Measurements from ENCODE around the gene REV1.
"Not testable (repeated sequence)": the region's sequence is repeated elsewhere in the genome, so short reads cannot be mapped to it uniquely, and the experiment has no call there.

DNA sequence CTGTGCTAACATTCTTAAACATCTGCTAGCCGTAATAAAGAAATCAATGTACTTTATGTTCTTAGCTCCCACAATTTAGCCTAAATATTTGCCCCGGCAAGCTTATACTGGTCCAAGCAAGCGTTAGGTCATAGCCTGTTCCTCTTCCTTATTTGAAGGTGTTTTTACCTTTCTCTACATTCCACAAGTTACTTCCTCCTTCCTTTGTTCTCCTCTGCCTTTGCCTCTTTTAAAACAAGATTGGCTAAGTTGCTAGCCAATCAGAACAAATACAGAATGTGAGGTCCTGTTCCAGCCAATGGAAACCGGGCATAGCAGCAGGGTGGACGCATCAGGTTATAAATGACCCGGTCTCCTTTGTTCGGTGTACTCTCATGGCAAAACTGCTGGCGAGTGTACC is 19.4 kb downstream of the REV1 start:
- TF ChIP-seq ZNF549 (tag by site-specific recombination; IDR thresholded peaks at IDR 0.05); ZNF433 (tag by site-specific recombination; IDR thresholded peaks at IDR 0.05; ENCODE audit: low read depth); MYNN (tag by site-specific recombination; IDR thresholded peaks at IDR 0.05; ENCODE audit: borderline replicate concordance); ZNF654 (tag by site-specific recombination; IDR thresholded peaks at IDR 0.05; ENCODE audit: low read depth); RBAK (tag by site-specific recombination; IDR thresholded peaks at IDR 0.05); TCF7L2 (IDR thresholded peaks at IDR 0.05; ENCODE audit: borderline replicate concordance, low read depth, low read length); ZBTB1 (tag by site-specific recombination; IDR thresholded peaks at IDR 0.05); ZNF837 (tag by site-specific recombination; IDR thresholded peaks at IDR 0.05); ZNF560 (tag by site-specific recombination; IDR thresholded peaks at IDR 0.05; ENCODE audit: borderline replicate concordance): not testable (repeated sequence)
- TF ChIP-seq, protein P1, sequence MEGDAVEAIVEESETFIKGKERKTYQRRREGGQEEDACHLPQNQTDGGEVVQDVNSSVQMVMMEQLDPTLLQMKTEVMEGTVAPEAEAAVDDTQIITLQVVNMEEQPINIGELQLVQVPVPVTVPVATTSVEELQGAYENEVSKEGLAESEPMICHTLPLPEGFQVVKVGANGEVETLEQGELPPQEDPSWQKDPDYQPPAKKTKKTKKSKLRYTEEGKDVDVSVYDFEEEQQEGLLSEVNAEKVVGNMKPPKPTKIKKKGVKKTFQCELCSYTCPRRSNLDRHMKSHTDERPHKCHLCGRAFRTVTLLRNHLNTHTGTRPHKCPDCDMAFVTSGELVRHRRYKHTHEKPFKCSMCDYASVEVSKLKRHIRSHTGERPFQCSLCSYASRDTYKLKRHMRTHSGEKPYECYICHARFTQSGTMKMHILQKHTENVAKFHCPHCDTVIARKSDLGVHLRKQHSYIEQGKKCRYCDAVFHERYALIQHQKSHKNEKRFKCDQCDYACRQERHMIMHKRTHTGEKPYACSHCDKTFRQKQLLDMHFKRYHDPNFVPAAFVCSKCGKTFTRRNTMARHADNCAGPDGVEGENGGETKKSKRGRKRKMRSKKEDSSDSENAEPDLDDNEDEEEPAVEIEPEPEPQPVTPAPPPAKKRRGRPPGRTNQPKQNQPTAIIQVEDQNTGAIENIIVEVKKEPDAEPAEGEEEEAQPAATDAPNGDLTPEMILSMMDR (tag by site-specific recombination; IDR thresholded peaks at IDR 0.05) = not testable (repeated sequence)
- TF ChIP-seq, protein P2, sequence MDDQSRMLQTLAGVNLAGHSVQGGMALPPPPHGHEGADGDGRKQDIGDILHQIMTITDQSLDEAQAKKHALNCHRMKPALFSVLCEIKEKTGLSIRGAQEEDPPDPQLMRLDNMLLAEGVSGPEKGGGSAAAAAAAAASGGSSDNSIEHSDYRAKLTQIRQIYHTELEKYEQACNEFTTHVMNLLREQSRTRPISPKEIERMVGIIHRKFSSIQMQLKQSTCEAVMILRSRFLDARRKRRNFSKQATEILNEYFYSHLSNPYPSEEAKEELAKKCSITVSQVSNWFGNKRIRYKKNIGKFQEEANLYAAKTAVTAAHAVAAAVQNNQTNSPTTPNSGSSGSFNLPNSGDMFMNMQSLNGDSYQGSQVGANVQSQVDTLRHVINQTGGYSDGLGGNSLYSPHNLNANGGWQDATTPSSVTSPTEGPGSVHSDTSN (CRISPR knock-in tag; IDR thresholded peaks at IDR 0.05) = not testable (repeated sequence)
- TF ChIP-seq, protein P3, sequence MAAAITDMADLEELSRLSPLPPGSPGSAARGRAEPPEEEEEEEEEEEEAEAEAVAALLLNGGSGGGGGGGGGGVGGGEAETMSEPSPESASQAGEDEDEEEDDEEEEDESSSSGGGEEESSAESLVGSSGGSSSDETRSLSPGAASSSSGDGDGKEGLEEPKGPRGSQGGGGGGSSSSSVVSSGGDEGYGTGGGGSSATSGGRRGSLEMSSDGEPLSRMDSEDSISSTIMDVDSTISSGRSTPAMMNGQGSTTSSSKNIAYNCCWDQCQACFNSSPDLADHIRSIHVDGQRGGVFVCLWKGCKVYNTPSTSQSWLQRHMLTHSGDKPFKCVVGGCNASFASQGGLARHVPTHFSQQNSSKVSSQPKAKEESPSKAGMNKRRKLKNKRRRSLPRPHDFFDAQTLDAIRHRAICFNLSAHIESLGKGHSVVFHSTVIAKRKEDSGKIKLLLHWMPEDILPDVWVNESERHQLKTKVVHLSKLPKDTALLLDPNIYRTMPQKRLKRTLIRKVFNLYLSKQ (tag by site-specific recombination; IDR thresholded peaks at IDR 0.05; ENCODE audit: borderline replicate concordance) = not testable (repeated sequence)
- TF ChIP-seq, protein P4, sequence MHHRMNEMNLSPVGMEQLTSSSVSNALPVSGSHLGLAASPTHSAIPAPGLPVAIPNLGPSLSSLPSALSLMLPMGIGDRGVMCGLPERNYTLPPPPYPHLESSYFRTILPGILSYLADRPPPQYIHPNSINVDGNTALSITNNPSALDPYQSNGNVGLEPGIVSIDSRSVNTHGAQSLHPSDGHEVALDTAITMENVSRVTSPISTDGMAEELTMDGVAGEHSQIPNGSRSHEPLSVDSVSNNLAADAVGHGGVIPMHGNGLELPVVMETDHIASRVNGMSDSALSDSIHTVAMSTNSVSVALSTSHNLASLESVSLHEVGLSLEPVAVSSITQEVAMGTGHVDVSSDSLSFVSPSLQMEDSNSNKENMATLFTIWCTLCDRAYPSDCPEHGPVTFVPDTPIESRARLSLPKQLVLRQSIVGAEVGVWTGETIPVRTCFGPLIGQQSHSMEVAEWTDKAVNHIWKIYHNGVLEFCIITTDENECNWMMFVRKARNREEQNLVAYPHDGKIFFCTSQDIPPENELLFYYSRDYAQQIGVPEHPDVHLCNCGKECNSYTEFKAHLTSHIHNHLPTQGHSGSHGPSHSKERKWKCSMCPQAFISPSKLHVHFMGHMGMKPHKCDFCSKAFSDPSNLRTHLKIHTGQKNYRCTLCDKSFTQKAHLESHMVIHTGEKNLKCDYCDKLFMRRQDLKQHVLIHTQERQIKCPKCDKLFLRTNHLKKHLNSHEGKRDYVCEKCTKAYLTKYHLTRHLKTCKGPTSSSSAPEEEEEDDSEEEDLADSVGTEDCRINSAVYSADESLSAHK (tag by site-specific recombination; IDR thresholded peaks at IDR 0.05) = not testable (repeated sequence)
- TF ChIP-seq, protein P5, sequence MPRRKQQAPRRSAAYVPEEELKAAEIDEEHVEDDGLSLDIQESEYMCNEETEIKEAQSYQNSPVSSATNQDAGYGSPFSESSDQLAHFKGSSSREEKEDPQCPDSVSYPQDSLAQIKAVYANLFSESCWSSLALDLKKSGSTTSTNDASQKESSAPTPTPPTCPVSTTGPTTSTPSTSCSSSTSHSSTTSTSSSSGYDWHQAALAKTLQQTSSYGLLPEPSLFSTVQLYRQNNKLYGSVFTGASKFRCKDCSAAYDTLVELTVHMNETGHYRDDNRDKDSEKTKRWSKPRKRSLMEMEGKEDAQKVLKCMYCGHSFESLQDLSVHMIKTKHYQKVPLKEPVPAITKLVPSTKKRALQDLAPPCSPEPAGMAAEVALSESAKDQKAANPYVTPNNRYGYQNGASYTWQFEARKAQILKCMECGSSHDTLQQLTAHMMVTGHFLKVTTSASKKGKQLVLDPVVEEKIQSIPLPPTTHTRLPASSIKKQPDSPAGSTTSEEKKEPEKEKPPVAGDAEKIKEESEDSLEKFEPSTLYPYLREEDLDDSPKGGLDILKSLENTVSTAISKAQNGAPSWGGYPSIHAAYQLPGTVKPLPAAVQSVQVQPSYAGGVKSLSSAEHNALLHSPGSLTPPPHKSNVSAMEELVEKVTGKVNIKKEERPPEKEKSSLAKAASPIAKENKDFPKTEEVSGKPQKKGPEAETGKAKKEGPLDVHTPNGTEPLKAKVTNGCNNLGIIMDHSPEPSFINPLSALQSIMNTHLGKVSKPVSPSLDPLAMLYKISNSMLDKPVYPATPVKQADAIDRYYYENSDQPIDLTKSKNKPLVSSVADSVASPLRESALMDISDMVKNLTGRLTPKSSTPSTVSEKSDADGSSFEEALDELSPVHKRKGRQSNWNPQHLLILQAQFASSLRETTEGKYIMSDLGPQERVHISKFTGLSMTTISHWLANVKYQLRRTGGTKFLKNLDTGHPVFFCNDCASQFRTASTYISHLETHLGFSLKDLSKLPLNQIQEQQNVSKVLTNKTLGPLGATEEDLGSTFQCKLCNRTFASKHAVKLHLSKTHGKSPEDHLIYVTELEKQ (tag by site-specific recombination; IDR thresholded peaks at IDR 0.05; ENCODE audit: borderline replicate concordance) = not testable (repeated sequence)
